H1 (cell line): ENCODE results near the gene HERC3. TPM values are rescaled to one million over a fixed set of nuclear protein-coding genes. Genes with fewer than 3 reads are reported as not detected.

ENCODE experiments used
- BRCA1 ChIP-seq: IDR thresholded peaks from 2 replicates; pipeline ENCODE4 v1.6.1; 2012; ENCODE audit warnings: low read depth, low read length, improper control_type of control experiment
- NANOG ChIP-seq: IDR thresholded peaks from 2 replicates; pipeline ENCODE4 v1.6.1; 2011; ENCODE audit warnings: low read length, low read depth, mild to moderate bottlenecking, inconsistent platforms; ENCODE audit not compliant: insufficient read depth, poor library complexity, severe bottlenecking
- SUZ12 ChIP-seq: fragments of 200-600 bp; sonication (generic); IDR thresholded peaks from 2 replicates; pipeline ENCODE4 v1.6.1; 2012; ENCODE audit warnings: mild to moderate bottlenecking, inconsistent platforms, low read length, moderate library complexity, mixed read lengths
- YY1 ChIP-seq: IDR thresholded peaks from 2 replicates; pipeline ENCODE4 v1.6.1; 2011; ENCODE audit warnings: low read depth, mild to moderate bottlenecking, low read length
- polyA plus RNA-seq, 7 experiments: library from polyadenylated mRNA; depleted of rRNA in 3 of 7; stranded (reverse) in 5 of 7; unstranded in 2 of 7; fragments of >200 nt in 5 of 7; fragments of 200-250 nt in 2 of 7; gene quantifications; 1 replicate in 5 of 7; 2 replicates in 1 of 7; 4 replicates in 1 of 7; pipeline versions ENCODE4 v1.2.1 to v1.2.3, GENCODE V29; 2011 to 2013; ENCODE audit warnings: missing spikeins in 2 of 7, mixed read lengths in 2 of 7
- small RNA-seq: library from polyadenylated mRNA; stranded (forward); fragments of <200 nt; extraction: miRNeasy Mini kit (QIAGEN cat#:217004); gene quantifications from one replicate; pipeline ENCODE3, GENCODE V24; 2013; ENCODE audit not compliant: insufficient read depth
- total RNA-seq: library from RNA; stranded (reverse); fragmentation: NEBNext Ultra II Directional; extraction: Animal tissue kit (Norgen Biotek cat#: 25700); gene quantifications from 2 replicates; pipeline ENCODE4 v1.2.1, GENCODE V29; 2021

HERC3 gene
- total and polyA plus RNA-seq, 2 of the 8 experiments (the other 6 are each of a cell fraction or from before 2014, with no cell fraction given), result 1.4 to 5.7 TPM

DNA sequence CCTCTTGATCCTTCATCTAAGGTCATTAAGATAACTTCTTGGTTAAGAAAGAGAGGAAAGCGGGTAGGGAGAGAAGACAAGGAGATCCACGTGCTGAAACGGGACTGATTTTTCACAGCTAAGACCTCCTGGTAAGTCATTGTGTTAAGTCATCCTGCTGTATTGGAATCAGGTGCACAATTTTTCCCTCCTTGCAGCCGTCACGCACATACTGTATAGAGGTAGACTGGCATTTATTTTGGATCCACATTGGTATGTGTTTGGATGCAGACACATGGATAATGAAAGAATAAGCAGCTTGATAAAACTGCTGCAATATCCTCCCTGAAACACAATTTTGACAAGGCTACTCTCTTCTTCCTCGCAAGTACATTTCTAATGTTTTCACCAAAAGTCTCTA is 165.5 kb downstream of the HERC3 start (continued):
- TF ChIP-seq YY1, result no peak
- no peak for TF ChIP-seq SUZ12
- TF ChIP-seq NANOG, result no peak
- no peak for TF ChIP-seq BRCA1
- TF ChIP-seq, all 59 proteins: peak for 0

Small RNAs within 50 kb of the gene (small RNA-seq; reads per million reads assigned to genes)
- gene RF02115 (not detected), gene RNU6-33P (not detected)

Other genes starting within 250 kb of the HERC3 start
- gene HERC6, start 213.6 kb upstream of the HERC3 start, total RNA-seq, result 3.8 and 4.4 TPM in 2 replicates
- gene HERC6, start 213.6 kb upstream of the HERC3 start, polyA plus RNA-seq (2011; rRNA removed), result 3.2 and 3.7 TPM in 2 replicates
- gene HERC5, start 135.4 kb upstream of the HERC3 start, total RNA-seq, result 20.2 and 20.7 TPM in 2 replicates
- gene HERC5, start 135.4 kb upstream of the HERC3 start, polyA plus RNA-seq (2011; rRNA removed), result 4.5 and 6.6 TPM in 2 replicates
- gene PYURF, start 68.7 kb upstream of the HERC3 start, total RNA-seq, result 44.8 and 45.2 TPM in 2 replicates
- gene PYURF, start 68.7 kb upstream of the HERC3 start, polyA plus RNA-seq (2011; rRNA removed), result 22.2 and 31.6 TPM in 2 replicates
- gene NAP1L5, start 105.3 kb downstream of the HERC3 start, total RNA-seq, result 2.4 and 2.7 TPM in 2 replicates
- 0.82 and 1.3 TPM in 2 replicates for gene NAP1L5, start 105.3 kb downstream of the HERC3 start, polyA plus RNA-seq (2011; rRNA removed)